NAMALWA (cell line): ENCODE results near the gene FNIP1.
"Not testable (repeated sequence)": the region's sequence is repeated elsewhere in the genome, so short reads cannot be mapped to it uniquely, and the experiment has no call there.

Experiments used
- DNase-seq: peaks from one replicate; pipeline ENCODE4 v3.0.0-alpha.2; 2015; ENCODE audit warnings: low spot score

Gene FNIP1

DNA sequence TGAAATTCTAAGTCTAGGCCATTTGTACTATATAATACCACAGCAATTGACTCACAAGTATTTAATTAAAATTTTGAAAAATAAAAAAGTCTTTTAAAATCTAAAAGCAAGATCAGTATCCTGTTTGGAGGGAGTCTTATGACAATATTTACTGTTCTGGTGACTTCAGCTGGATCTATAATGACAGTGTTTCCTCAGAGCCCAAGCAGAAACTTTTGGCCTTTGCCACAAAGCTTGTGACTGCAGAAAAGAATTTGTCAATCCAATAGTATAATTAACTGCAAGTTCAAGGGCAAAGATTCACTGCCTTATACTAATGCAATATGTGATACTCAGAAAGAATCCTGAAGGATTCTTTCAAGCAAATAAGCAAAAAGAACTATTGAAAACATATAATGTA is 112.2 kb downstream of the FNIP1 start:
- no peak for DNase-seq

DNA sequence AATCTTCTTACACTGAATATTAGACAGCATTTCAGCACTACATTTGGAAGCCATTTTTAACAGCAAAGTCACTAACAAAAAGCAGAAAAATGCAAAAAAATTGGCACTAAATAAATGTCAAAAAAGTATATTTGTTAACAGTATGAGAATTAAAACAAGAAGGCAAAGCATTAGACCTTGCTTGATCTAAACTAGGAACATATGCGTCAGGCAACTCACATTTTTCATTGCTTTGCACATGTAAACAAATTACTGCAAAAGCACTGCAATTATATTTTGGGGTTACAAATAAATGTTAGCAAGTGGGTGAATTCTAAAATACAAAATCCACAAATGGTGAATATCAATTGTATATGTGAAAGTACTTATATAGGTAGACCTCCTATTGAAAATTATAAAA is 112.8 kb downstream of the FNIP1 start:
- no peak for DNase-seq

DNA sequence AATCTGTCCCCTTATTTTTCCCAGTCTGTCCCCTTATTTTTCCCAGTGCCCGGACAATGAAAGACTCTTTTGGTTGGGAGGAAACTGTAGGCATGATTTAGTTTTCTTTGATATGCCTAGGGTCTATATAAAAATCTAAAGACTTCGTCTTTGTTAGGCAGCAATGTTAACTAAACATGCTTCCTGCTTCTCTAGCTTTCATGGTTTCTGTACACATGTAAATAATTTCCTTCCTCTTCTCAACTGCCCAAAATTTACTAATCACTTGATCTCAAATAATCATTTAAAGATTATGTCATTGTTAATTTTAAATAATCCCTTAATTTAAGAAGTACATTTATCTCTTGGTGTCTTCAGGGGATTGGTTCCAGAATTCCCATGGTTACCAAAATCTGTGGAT is 114.0 kb downstream of the FNIP1 start:
- DNase-seq: peak; percentile 66

DNA sequence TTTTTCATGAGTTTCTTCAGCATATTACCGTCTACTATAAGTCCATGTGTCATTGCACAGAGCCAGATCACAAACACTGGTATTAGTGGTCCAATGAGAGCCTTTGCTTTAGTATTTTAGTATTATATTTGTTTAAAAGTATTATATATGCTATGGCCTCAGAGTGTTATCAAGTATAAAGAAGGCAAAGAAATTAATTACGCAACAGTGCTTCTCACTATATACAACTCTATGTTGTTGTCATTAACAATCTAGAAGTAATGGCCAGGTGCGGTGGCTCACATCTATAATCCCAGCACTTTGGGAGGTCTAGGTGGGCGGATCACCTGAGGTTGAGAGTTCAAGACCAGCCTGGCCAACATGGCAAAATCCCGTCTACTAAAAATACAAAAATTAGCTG is 114.6 kb downstream of the FNIP1 start:
- DNase-seq: no peak

DNA sequence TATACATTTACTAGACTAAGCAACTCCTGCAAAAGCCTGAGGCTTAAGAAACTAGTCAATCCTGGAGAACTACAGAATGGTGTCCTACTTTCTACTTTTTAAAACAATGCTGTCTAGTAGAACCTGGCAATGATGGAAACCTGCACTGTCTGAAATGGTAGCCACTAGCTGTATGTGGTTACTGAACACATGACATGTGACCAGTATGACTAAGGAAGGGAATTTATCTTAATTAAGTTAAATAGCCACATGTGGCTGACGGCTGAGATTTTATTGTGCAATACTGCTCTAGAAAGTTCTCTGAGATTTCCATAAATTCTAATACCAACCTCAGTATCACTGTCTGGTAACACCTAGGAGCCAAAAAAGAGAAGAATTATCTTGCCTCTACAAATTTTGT is 116.9 kb downstream of the FNIP1 start:
- no peak for DNase-seq

DNA sequence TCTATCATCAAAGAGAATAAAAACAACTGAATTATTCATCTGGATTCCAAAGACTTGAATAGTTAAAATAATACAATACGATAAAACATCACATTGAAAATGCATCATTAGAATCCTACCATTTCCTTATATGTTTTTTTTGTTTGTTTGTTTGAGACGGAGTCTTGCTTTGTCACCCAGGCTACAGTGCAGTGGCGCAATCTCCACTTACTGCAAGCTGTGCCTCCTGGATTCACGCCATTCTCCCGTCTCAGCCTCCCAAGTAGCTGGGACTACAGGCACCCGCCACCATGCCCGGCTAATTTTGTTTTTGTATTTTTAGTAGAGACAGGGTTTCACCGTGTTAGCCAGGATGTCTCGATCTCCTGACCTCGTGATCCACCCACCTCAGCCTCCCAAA is 118.5 kb downstream of the FNIP1 start:
- DNase-seq: not testable (repeated sequence)

DNA sequence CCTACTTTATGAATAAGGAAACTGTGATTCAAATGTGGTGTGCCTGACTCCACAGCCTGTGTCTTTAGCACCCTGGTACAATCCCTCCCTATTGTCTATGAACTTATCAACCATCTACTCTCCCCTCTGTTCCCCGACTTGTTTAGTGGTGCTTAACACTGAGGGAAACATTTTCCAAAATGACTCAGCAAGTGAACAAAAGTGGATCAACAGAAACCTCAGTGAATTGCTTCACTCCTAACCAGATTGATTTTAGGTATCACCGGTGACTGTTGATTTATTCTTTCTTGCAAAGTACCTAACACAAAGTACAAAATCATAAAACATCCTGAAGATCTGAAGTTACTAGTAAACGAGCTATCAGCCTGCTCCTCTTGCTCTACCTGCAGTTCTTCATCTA is 119.7 kb downstream of the FNIP1 start:
- no peak for DNase-seq

DNA sequence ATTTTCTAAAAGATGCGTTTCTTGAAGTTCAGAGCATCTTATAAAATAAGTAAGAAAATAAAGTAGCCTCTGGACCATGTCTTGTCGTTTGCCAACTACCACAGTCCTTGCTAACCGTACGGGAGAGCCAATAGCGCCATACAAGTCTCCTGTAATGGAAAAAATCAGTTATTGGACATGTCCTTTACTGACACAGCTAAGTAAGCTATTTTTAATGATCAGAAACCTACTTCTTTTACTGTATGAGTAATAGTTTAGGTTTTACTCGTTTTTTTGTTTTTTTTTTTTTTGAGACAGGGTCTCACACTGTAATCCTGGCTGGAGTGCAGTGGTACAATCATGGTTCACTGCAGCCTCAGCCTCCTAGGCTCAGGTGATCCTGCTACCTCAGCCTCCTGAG is 124.0 kb downstream of the FNIP1 start:
- DNase-seq: no peak

DNA sequence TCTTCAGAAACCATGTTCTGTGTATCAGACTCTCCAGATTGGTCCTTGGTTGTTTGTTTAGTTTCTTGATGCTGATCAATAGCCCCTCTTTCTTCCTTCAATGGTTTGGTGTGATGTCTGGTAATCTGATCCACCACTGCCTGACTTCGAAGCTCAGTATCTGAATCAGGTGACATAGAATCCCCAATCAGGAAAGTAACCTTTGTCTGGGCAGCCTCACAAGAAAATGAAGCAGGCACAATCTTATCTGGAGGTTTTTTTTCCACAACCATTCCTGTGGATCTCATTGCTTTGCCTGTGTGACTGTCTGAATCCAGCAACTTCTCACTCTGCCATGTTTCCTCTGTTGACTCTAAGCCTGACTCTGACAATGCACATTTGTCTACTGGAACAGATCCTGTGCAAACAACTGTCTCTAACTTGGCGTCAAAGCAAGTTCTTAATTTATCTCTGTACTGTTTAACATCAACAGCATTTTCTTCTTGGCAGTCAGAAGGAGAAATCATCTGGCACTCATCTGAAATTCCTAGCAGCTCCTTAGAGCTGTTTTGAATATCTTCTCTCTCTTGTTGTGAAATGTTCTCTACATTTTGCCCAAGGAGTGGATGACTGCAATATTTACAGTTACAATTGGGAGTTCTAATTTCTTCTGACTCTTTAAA is 124.7 kb downstream of the FNIP1 start:
- DNase-seq: no peak

DNA sequence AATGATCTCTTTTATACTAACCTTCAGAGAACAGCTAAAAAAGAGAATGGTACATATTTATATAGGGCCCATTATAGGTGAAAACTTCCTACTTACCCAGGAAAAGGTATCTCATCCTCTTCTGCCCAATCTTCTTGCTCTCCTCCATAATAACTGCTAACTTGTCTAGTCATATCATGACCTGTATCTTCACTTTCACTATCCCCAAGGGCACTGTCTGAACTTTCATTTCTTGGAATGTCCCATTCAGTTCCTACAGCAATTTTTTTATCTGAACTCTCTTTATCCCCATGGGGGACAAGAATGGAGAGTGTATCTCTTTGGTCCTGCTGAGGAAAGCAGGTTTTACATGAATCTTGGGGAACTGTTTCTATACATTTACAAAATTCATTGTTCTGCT is 125.4 kb downstream of the FNIP1 start:
- DNase-seq: no peak

DNA sequence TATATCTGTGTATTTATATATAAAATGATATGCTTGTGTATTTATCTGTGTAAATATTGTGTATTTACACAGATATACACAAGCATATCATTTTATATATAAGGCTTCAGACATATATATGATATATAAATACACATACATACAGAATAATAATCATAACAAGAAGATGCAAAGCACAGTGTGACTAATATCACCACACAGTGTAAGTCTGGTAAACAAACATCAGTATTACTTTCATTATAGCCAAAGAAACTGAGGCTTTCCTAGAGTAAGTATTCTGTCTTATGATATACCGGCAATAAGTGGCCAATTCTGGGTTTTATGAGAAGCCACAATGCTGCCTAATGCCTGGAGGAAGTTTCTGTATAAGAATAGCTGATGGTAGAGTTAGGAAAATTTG is 131.9 kb downstream of the FNIP1 start:
- DNase-seq: no peak

DNA sequence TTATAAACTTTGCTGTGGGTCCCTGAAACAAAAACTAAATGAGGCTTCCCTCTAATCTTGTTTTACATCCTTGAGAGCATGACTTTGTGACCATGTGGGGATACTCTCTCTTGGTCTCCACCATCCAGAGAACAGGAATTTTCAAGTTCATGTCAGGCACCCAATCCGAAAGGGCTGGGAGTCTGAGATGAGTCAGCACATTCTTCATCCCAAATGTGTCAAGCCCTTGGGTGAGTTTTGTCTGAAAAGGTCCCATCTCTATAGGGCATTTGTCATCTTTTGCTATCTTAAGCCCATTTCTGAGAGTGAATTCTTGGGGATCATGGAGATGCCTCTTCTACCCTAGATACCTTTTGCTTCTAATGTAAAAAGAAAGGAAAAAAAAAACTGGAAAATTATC is 134.9 kb downstream of the FNIP1 start:
- DNase-seq: no peak

DNA sequence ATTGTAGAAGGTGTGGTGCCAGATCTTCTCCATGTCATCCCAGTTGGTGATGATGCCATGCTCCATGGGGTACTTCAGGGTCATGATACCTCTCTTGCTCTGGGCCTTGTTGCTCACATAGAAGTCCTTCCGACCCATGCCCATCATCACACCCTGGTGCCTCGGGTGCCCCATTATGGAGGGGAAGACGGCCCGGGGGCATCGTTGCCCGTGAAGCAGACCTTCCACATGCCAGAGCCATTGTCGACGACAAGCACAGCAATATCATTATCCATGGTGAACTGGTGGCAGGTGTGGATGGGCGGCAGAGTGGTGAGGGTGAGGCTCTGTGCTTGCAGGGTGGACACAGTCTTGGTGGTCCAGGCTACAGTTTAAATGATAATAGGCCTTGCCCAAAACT is 137.0 kb downstream of the FNIP1 start:
- DNase-seq: no peak

DNA sequence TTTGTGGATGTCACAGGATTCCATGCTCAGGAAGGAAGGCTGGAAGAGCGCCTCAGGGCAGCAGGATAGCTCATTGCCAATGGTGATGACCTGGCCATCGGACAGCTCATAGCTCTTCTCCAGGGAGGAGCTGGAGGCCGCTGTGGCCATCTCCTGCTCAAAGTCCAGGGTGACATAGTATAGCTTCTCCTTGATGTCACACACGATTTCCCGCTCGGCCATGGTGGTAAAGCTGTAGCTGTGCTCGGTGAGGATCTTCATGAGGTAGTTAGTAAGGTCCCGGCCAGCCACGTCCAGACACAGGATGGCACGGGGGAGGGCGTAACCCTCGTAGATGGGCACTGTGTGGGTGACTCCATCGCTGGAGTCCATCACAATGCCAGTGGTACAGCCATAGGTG is 137.5 kb downstream of the FNIP1 start:
- no peak for DNase-seq

DNA sequence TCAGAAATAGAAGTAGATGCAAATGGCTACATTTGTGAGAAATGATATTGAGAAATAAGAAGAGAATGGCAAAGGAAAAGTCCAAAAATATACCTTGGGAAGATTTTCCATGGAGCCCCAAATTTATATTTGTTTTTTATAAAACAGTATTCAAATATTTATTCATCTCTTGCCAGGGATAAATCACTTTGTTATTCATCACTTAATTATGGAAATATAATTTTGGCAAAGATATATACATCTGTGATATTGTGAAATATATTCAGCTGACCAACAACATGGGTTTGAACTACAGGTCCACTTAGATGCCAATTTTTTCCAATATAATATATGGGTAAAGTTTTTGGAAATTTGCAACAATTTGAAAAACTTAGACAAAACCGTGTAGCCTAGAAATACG is 142.0 kb downstream of the FNIP1 start:
- DNase-seq: no peak

DNA sequence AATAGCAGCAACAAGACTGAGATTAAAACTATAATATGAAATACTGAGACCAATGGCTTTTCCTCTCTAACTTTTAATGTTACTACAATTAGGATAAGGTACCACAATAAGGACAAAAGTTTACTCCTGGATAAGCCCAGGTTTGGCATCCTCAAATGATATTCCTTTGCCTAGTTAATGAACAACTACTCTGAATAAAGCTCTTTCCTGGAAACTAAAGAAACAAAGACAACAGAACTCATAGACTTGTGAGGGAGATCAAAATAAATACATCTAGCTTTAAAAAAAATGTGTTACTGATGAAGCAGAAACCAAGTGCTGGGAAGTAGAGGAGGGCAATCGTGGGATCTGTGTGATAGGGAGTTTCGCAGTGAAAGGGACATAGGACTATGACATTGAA is 142.5 kb downstream of the FNIP1 start:
- DNase-seq: no peak

DNA sequence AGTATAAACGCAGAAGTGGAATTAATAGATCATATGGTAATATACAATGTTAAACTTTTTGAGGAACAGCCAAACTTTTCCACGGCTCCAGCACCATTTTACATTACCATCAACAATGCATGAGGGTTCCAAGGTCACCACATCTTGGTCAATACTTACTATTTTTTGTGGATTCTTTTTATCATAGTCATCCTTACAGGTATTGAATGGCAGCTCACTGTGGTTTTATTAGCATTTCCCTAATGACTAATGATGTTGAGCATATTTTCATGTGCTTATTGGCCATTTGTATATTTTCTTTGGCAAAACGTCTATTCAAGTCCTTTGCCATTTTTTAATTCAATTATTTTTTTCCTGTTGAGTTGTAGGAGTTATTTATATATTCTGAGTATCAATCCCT is 147.7 kb downstream of the FNIP1 start:
- no peak for DNase-seq

DNA sequence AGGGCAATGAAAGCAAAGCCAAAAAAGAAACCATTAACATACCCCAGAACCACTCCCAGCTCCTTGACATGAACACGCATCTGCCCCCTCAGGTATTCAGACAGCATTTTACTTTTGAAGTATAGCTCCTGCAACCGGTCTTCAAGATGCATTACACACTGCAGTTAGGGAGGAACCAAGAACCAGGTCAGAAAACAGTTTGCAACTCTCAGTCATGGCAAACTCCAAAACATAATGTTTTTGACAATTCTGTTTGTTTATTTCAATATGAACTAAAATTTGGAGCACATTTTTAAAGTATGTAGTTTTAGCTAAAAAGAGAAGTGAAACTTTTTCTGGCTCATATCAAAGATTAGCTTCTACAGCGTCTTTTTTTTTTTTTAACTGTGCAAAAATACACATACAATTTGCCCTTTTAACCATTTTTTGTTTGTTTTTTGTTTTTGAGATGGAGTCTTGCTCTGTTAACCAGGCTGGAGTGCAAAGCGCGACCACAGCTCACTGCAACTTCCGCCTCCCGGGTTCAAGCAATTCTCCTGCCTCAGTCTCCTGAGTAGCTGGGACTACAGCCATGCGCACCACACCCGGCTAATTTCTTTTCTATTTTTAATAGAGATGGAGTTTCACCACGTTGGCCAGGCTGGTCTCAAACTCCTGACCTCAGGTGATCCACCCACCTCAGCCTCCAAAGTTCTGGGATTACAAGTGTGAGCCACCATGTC is 149.6 kb downstream of the FNIP1 start:
- peak; percentile 79 for DNase-seq

DNA sequence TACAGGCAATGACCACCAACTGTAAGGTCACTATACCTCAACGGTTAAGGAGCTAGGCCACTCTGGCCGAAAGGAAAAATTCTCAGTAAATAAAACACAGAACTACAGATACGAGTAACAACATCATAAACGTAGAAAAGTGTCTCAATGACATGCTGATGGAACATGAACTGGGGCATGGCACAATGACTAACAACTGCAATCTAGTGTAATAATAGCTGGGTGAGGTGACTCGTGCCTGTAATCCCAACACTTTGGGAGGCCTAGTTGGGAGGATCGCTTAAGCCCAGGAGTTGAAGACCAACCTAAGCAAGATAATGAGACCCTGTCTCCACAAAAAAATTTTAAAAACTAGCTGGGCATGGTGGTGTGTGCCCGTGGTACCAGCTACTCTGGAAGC is 152.0 kb downstream of the FNIP1 start:
- DNase-seq: no peak

DNA sequence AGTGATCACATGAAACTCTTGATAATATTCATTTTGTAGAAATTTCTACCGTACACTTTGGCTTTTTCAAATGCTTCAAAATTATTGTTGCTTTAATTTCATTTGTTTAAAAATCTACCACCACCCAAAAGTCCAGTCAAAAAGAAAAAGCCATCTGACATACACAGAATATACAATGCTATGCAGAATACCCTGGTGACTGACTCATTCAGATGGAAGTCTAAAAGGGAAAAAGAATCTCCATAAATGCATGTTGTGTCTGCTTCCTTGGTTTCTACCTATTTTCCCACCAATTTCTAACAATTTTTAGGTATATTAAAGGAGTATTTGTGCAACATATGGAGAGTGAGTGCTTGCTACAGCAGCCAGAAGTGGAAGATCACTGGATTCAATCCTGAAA is 152.4 kb downstream of the FNIP1 start:
- no peak for DNase-seq

DNA sequence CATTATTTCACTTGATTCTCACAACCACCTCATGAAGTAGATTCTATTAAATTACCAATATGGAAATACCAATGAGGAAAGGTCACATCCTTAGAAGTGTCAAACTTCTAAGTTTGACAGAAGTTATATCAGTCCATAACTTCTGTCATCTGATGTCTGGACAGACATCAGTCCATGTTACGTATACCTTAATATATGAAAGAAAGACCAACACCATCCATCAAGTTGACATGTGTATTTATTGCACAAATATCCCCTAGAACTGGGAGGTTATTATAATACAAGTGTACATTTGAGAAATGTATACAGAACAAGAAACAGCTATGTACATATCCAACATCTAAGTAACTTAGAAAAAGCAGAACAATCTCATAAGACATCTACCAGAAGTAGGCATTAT is 155.3 kb downstream of the FNIP1 start:
- DNase-seq: no peak

DNA sequence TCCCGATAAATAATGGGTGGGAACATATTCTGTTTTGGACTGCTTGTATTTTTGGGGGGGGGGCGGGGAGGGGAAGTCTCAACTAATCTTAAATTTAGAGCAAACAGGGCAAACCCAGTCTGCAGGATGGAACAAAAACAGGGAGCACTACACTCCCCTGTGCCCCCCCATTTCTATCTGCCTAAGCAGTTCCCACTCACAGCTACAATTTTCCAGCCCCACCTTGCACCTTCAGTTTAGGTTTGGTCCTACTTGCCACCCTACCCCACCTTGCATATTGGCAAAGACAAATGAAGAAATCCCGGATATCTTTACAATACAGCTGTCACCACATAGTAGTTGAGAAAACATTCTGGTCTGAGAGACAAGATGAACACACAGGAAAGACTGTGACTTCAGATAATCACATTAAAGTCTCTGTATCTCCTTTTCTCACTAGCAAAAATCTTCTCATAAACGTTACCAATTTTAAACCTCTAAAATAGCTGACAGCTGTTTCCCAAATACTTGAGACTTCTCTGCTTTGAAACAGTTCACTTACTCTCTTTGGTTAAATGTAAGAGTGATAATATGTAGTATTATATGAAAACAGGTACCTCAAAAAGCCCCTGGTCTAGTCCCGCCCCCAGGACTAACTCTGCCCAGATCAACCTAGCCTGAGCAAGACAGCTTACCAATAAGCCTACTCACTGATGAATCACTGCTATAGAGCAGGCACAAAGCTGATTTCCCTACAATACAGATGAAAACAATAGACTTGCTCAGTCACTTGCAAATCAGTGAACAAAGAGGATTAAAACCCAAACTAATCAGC is 156.6 kb downstream of the FNIP1 start:
- DNase-seq: no peak

DNA sequence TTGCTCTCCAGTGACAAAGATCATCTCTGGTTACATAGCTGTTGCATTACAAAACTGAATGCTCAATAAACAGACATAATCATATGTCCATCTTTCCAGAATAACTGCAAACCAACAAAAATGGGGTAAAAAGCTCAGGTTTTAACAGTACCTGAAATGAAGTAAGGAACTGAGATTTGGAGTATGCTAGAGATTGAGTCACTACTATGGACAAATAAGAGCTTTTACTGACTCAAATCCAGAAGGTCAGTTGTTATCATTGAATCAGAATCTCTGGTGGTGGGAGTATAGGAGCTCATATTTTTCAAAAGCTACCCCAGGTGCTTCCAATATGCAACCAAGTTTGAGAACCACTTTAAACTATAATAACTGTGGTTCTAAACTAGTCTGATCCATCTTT is 157.7 kb downstream of the FNIP1 start:
- no peak for DNase-seq
